OCI-LY1 (cell line): ENCODE measurements around the gene ZCCHC17.

ENCODE experiments used
- H2AFZ ChIP-seq: fragments of 200-600 bp; sonication (generic), shearing (Covaris generic); 2 replicates; pipeline ENCODE4 v1.6.0; 2014; ENCODE audit warnings: antibody characterized with exemption, mild to moderate bottlenecking, low read length
- H3F3A ChIP-seq: fragments of 200-600 bp; sonication (generic), shearing (Covaris generic); 2 replicates; pipeline ENCODE4 v1.6.0; 2014; ENCODE audit warnings: mild to moderate bottlenecking, antibody characterized with exemption, low read length, moderate library complexity; ENCODE audit not compliant: insufficient read depth
- H3K27ac ChIP-seq: fragments of 200-600 bp; sonication (generic); 2 replicates; pipeline ENCODE4 v1.5.1; 2014; ENCODE audit warnings: low read length, mixed run types, mild to moderate bottlenecking, low read depth; ENCODE audit not compliant: poor library complexity, severe bottlenecking
- H3K27me3 ChIP-seq: fragments of 200-600 bp; sonication (generic); 2 replicates; pipeline ENCODE4 v1.6.0; 2014; ENCODE audit warnings: antibody characterized with exemption, mild to moderate bottlenecking, low read length, moderate library complexity; ENCODE audit not compliant: insufficient read depth
- H3K36me3 ChIP-seq: fragments of 200-600 bp; sonication (generic); 2 replicates; pipeline ENCODE4 v1.6.1; 2014; ENCODE audit warnings: mild to moderate bottlenecking, antibody characterized with exemption, low read length, moderate library complexity, mixed read lengths; ENCODE audit not compliant: insufficient read depth
- H3K4me1 ChIP-seq: fragments of 200-600 bp; sonication (generic); 2 replicates; pipeline ENCODE4 v1.5.1; 2014; ENCODE audit warnings: mild to moderate bottlenecking, low read length, moderate library complexity; ENCODE audit not compliant: insufficient read depth, severe bottlenecking
- H3K4me2 ChIP-seq: fragments of 200-600 bp; sonication (generic), shearing (Covaris generic); 2 replicates; pipeline ENCODE4 v1.6.1; 2014; ENCODE audit warnings: low read length
- H3K4me3 ChIP-seq: fragments of 200-600 bp; sonication (generic); 2 replicates; pipeline ENCODE4 v1.5.1; 2014; ENCODE audit warnings: low read length, low read depth, mild to moderate bottlenecking, mixed read lengths; ENCODE audit not compliant: poor library complexity, severe bottlenecking
- H3K79me2 ChIP-seq: fragments of 200-600 bp; shearing (Covaris generic); 2 replicates; pipeline ENCODE4 v1.6.1; 2016; ENCODE audit warnings: mixed run types, low read length, mixed read lengths; ENCODE audit not compliant: insufficient read depth
- H3K9ac ChIP-seq: fragments of 200-600 bp; sonication (generic), shearing (Covaris generic); 2 replicates; pipeline ENCODE4 v1.6.1; 2014; ENCODE audit warnings: mild to moderate bottlenecking, low read length, mixed read lengths
- H3K9me2 ChIP-seq: fragments of 200-600 bp; sonication (generic), shearing (Covaris generic); 2 replicates; pipeline ENCODE4 v1.6.1; 2014; ENCODE audit warnings: low read depth, mild to moderate bottlenecking, low read length, mixed read lengths
- H3K9me3 ChIP-seq: fragments of 200-600 bp; shearing (Covaris generic); 2 replicates; pipeline ENCODE4 v1.6.1; 2014; ENCODE audit warnings: low read length, mixed read lengths
- H4K20me1 ChIP-seq: fragments of 200-600 bp; sonication (generic), shearing (Covaris generic); 2 replicates; pipeline ENCODE4 v1.6.0; 2016; ENCODE audit warnings: mild to moderate bottlenecking, low read length; ENCODE audit not compliant: insufficient read depth
- CTCF ChIP-seq: fragments of 200-600 bp; sonication (generic), shearing (Covaris generic); IDR thresholded peaks from 2 replicates; pipeline ENCODE4 v1.5.1; 2017; ENCODE audit warnings: mild to moderate bottlenecking, antibody characterized with exemption, low read length, moderate library complexity, mixed read lengths
- EZH2 ChIP-seq: fragments of 200-600 bp; sonication (generic), shearing (Covaris generic); IDR thresholded peaks from 2 replicates; pipeline ENCODE4 v1.8.0; 2017; ENCODE audit warnings: borderline replicate concordance, mixed run types, mild to moderate bottlenecking, antibody characterized with exemption, low read length, moderate library complexity, mixed read lengths

Gene ZCCHC17

GRCh38 chr1:31362032-31362431 is 65.2 kb downstream of the ZCCHC17 start:
- H3K4me3 ChIP-seq: no peak overlapping the region
- H2AFZ ChIP-seq: no peak overlapping the region
- H3K36me3 ChIP-seq: peaks cover 44% of the 10 kb centered on the region

GRCh38 chr1:31364561-31365250 is 67.9 kb downstream of the ZCCHC17 start:
- no peaks in the 10 kb centered on the region for H3K27me3 ChIP-seq
- TF ChIP-seq EZH2 (no peak), CTCF (no peak)

More at GRCh38 chr1:31362032-31362431, 65.2 kb downstream of the ZCCHC17 start:
- TF ChIP-seq CTCF (no peak), EZH2 (no peak)
- Histone ChIP-seq H3K9me2 (no peaks in the 10 kb centered on the region), H3K79me2 (no peaks in the 10 kb centered on the region), H3K27me3 (no peaks in the 10 kb centered on the region), H3K4me1 (no peaks in the 10 kb centered on the region), H3F3A (no peaks in the 10 kb centered on the region), H3K9me3 (no peaks in the 10 kb centered on the region), H3K27ac (no peak overlapping the region), H3K4me2 (no peak overlapping the region), H3K9ac (no peak overlapping the region), H4K20me1 (no peaks in the 10 kb centered on the region)

GRCh38 chr1:31366796-31367195 is 70.0 kb downstream of the ZCCHC17 start:
- Histone ChIP-seq H3K27ac (no peak overlapping the region), H4K20me1 (no peaks in the 10 kb centered on the region), H3K27me3 (no peaks in the 10 kb centered on the region), H3K36me3 (peaks cover 22% of the 10 kb centered on the region), H3K9ac (no peak overlapping the region), H3K9me3 (no peaks in the 10 kb centered on the region), H3K4me2 (no peak overlapping the region), H3K79me2 (no peaks in the 10 kb centered on the region), H2AFZ (no peak overlapping the region), H3K4me1 (no peaks in the 10 kb centered on the region), H3F3A (no peaks in the 10 kb centered on the region), H3K9me2 (no peaks in the 10 kb centered on the region), H3K4me3 (no peak overlapping the region)
- TF ChIP-seq EZH2 (no peak), CTCF (no peak)

More at GRCh38 chr1:31364561-31365250, 67.9 kb downstream of the ZCCHC17 start:
- H2AFZ ChIP-seq: no peak overlapping the region
- no peaks in the 10 kb centered on the region for H3K9me2 ChIP-seq
- H3K36me3 ChIP-seq: peaks cover 31% of the 10 kb centered on the region
- no peaks in the 10 kb centered on the region for H3F3A ChIP-seq
- H3K27ac ChIP-seq: no peak overlapping the region
- H4K20me1 ChIP-seq: no peaks in the 10 kb centered on the region
- H3K9me3 ChIP-seq: no peaks in the 10 kb centered on the region
- H3K4me1 ChIP-seq: no peaks in the 10 kb centered on the region
- H3K4me3 ChIP-seq: no peak overlapping the region
- no peak overlapping the region for H3K9ac ChIP-seq
- H3K4me2 ChIP-seq: no peak overlapping the region
- no peaks in the 10 kb centered on the region for H3K79me2 ChIP-seq
